Smooth muscle cell (in vitro differentiated cells): ENCODE measurements around the gene ATR. TPM values are rescaled to one million over a fixed set of nuclear protein-coding genes. Genes with fewer than 3 reads are reported as not detected.

Experiments used
- DNase-seq: peaks from one replicate; lab custom pipeline; 2025; ENCODE audit not compliant: unreplicated experiment; lab: John Stamatoyannopoulos, UW
- H2AFZ ChIP-seq: fragments of 200-600 bp; sonication (generic); 2 replicates; pipeline ENCODE4 v1.6.0; 2016; ENCODE audit warnings: antibody characterized with exemption, low read depth, mild to moderate bottlenecking
- H3F3A ChIP-seq: fragments of 200-600 bp; sonication (generic); 2 replicates; pipeline ENCODE4 v1.6.0; 2017; ENCODE audit warnings: antibody characterized with exemption, low read depth
- H3K27ac ChIP-seq: fragments of 200-600 bp; sonication (generic); 2 replicates; pipeline ENCODE4 v1.5.1; 2016; ENCODE audit warnings: low read depth, mild to moderate bottlenecking
- H3K27me3 ChIP-seq: fragments of 200-600 bp; sonication (generic); 2 replicates; pipeline ENCODE4 v1.6.1; 2016; ENCODE audit warnings: low read depth, mild to moderate bottlenecking
- H3K36me3 ChIP-seq: fragments of 200-600 bp; sonication (generic); 2 replicates; pipeline ENCODE4 v1.5.1; 2016; ENCODE audit warnings: low read depth
- H3K4me1 ChIP-seq: fragments of 200-600 bp; sonication (generic); 2 replicates; pipeline ENCODE4 v1.5.1; 2016; ENCODE audit warnings: low read depth
- H3K4me2 ChIP-seq: fragments of 200-600 bp; sonication (generic); 2 replicates; pipeline ENCODE4 v1.6.0; 2016; ENCODE audit warnings: mild to moderate bottlenecking
- H3K4me3 ChIP-seq: fragments of 200-600 bp; sonication (generic); 2 replicates; pipeline ENCODE4 v1.5.1; 2016; ENCODE audit warnings: mild to moderate bottlenecking
- H3K79me2 ChIP-seq: fragments of 200-600 bp; sonication (generic); 2 replicates; pipeline ENCODE4 v1.6.0; 2016; ENCODE audit warnings: low read depth, mild to moderate bottlenecking
- H3K9ac ChIP-seq: fragments of 200-600 bp; sonication (generic); 2 replicates; pipeline ENCODE4 v1.6.0; 2016; ENCODE audit warnings: low read depth
- H3K9me3 ChIP-seq: fragments of 200-600 bp; sonication (generic); replicated peaks from 2 replicates; pipeline ENCODE4 v1.5.1; 2016; ENCODE audit warnings: low read depth
- H4K20me1 ChIP-seq: fragments of 200-600 bp; sonication (generic); 2 replicates; pipeline ENCODE4 v1.6.0; 2016; ENCODE audit warnings: low read depth
- WGBS: methylation state at CpG from one replicate; pipeline ENCODE4 v1.1.7; 2016; ENCODE audit warnings: low lambda C conversion rate; 5-methylcytosine and 5-hydroxymethylcytosine counted together
- polyA plus RNA-seq: library from polyadenylated mRNA; unstranded; fragments of >200 nt; fragmentation: Nextera tagmentation; extraction: Ambion mirVana; gene quantifications from 2 replicates; pipeline ENCODE4 v1.2.1, GENCODE V29; 2016
- total RNA-seq: library from RNA; depleted of rRNA; stranded (reverse); fragments of >200 nt; gene quantifications from 2 replicates; pipeline ENCODE4 v1.2.3, GENCODE V29; 2014
- TF ChIP-seq, protein P1 (sequence below): fragments of 200-600 bp; sonication (generic); IDR thresholded peaks from 2 replicates; pipeline ENCODE4 v1.5.1; 2017; ENCODE audit warnings: borderline replicate concordance, mild to moderate bottlenecking, antibody characterized with exemption; ENCODE audit not compliant: insufficient read depth, poor library complexity, severe bottlenecking

Gene ATR
- total and polyA plus RNA-seq, 2 experiments from 2014 or later: 8.8 to 22.5 TPM

DNA sequence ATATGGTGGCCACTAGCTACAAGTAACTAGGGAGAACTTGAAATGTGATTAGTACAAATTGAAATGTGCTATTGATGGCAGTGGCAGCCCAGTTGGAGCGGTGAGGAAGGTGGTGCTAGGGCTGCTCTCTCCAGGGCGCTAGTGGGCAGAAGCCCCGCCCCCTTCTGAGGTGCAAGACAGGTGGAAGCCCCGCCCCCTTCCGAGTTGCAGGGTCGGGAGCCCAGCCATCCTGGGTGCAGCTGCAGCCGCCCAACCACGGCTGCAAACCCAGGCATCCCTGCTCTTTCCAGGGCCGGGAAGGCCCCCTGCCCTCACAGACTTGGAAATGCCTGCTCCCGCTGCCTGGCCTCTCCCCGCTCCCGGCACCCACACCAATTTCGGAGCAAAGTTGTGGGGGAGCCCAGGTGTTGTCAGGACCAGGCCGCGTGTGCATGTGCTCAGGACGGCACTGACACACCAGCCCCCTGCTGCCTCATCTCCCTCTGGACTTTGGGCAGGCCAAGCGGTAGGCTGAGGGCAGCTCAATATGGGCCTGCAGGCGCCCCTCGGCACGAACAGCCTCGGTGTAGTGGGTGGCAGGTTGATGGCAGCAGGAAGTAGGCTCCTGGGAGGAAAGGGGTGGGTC is 10.0 kb downstream of the ATR start:
- Histone ChIP-seq H3K4me2 (no peak overlapping the region), H3K27ac (no peak overlapping the region), H3K4me3 (no peak overlapping the region), H2AFZ (no peak overlapping the region), H3K27me3 (no peaks in the 10 kb centered on the region), H4K20me1 (peaks cover 7% of the 10 kb centered on the region), H3K4me1 (no peaks in the 10 kb centered on the region), H3K36me3 (peaks cover 10% of the 10 kb centered on the region), H3K9ac (no peak overlapping the region), H3K9me3 (no peaks in the 10 kb centered on the region), H3F3A (no peaks in the 10 kb centered on the region), H3K79me2 (peaks cover 8% of the 10 kb centered on the region)
- 89% methylated on average over 17 of the region's 21 CpGs for WGBS
- no peak for DNase-seq
- TF ChIP-seq, protein P1, sequence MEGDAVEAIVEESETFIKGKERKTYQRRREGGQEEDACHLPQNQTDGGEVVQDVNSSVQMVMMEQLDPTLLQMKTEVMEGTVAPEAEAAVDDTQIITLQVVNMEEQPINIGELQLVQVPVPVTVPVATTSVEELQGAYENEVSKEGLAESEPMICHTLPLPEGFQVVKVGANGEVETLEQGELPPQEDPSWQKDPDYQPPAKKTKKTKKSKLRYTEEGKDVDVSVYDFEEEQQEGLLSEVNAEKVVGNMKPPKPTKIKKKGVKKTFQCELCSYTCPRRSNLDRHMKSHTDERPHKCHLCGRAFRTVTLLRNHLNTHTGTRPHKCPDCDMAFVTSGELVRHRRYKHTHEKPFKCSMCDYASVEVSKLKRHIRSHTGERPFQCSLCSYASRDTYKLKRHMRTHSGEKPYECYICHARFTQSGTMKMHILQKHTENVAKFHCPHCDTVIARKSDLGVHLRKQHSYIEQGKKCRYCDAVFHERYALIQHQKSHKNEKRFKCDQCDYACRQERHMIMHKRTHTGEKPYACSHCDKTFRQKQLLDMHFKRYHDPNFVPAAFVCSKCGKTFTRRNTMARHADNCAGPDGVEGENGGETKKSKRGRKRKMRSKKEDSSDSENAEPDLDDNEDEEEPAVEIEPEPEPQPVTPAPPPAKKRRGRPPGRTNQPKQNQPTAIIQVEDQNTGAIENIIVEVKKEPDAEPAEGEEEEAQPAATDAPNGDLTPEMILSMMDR: no peak

DNA sequence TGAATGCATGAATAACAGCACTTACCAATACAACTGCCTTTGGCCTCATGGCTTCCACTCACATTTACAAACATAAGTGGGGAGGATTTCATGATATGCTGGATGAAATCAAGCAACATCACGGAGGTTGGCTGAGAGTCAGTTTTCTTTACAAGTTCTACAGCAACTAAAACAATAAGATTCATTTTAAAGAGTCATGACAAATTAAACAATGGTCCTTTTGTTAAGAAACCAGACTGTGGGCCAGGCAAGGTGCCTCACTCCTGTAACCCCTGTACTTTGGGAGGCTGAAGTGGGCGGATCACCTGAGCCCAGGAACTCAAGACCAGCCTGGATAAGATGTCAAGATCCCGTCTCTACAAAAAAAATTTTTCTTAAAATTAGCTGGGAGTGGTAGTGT is 12.4 kb downstream of the ATR start:
- H3K27me3 ChIP-seq: no peaks in the 10 kb centered on the region
- 98% methylated on average over 3 of the region's 3 CpGs for WGBS
- no peaks in the 10 kb centered on the region for H3K9me3 ChIP-seq
- no peaks in the 10 kb centered on the region for H4K20me1 ChIP-seq
- TF ChIP-seq, protein P1: no peak
- no peak overlapping the region for H3K4me3 ChIP-seq
- no peak overlapping the region for H3K27ac ChIP-seq
- no peaks in the 10 kb centered on the region for H3K79me2 ChIP-seq
- peaks cover 15% of the 10 kb centered on the region for H3K36me3 ChIP-seq
- no peak for DNase-seq
- no peaks in the 10 kb centered on the region for H3F3A ChIP-seq
- no peak overlapping the region for H3K4me2 ChIP-seq
- H3K4me1 ChIP-seq: no peaks in the 10 kb centered on the region
- H3K9ac ChIP-seq: no peak overlapping the region
- H2AFZ ChIP-seq: no peak overlapping the region

DNA sequence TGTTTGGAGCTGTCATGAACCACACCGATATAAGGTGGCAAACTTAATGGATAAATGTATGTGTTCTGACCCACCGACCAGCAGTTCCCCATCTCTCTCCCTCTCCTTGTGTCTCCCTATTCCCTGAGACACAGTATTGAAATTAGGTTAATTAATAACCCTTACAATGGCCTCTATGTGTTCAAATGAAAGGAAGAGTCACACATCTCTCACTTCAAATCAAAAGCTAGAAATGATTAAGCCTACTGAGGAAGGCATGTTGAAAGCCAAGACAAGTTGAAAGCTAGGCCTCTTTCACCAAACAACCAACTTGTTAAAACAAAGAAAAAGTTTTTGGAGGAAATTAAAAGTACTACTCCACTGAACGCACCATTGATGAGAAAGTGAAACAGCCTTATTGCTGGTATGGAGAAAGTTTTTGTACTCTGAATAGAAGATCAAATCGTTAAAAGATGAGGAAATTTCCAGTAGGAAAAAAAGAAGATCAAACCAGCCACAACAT is 15.0 kb downstream of the ATR start:
- TF ChIP-seq, protein P1: no peak
- Histone ChIP-seq H4K20me1 (no peaks in the 10 kb centered on the region), H3K4me3 (no peak overlapping the region), H3F3A (no peaks in the 10 kb centered on the region), H3K4me2 (no peak overlapping the region), H3K4me1 (no peaks in the 10 kb centered on the region), H3K27me3 (no peaks in the 10 kb centered on the region), H3K9me3 (no peaks in the 10 kb centered on the region), H3K79me2 (no peaks in the 10 kb centered on the region), H3K9ac (no peak overlapping the region), H3K27ac (no peak overlapping the region), H2AFZ (no peak overlapping the region), H3K36me3 (peaks cover 19% of the 10 kb centered on the region)
- no peak for DNase-seq
- 94% methylated on average over 4 of the region's 4 CpGs for WGBS

DNA sequence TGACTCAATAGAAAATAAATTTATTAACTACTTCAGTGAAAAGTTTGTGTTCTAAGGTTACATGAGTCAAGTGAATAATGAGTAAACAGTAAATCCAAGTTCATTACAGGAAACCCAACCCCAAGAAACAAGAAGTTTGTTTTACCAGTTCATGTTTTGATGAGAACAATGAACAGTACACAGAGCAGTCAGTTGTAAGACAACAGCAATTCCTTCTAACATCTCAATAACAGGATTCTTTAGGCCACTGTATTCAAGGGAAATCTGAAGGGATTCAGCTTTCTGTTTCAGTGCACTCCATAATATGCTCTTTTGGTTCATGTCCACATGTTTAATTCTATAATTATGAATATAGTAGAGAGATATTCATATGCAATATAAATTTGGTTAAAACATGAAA is 18.4 kb downstream of the ATR start:
- peaks cover 23% of the 10 kb centered on the region for H3K36me3 ChIP-seq
- H3F3A ChIP-seq: no peaks in the 10 kb centered on the region
- no peaks in the 10 kb centered on the region for H4K20me1 ChIP-seq
- no peak overlapping the region for H3K4me3 ChIP-seq
- no peak overlapping the region for H3K27ac ChIP-seq
- no peaks in the 10 kb centered on the region for H3K79me2 ChIP-seq
- no peak overlapping the region for H3K4me2 ChIP-seq
- no peak for DNase-seq
- no peak overlapping the region for H2AFZ ChIP-seq
- TF ChIP-seq, protein P1: no peak
- H3K27me3 ChIP-seq: no peaks in the 10 kb centered on the region
- no peaks in the 10 kb centered on the region for H3K9me3 ChIP-seq
- H3K9ac ChIP-seq: no peak overlapping the region
- no peaks in the 10 kb centered on the region for H3K4me1 ChIP-seq
